GM11168 (cell line): ENCODE data around the gene CRKL.

Source experiments
- in situ Hi-C: fragments of 300-500 bp; cut with MboI; formaldehyde crosslinking; loops from one replicate; pipeline ENCODE4 v1.12.0; 2022; ENCODE audit warnings: low sequenced_read_pairs; ENCODE audit not compliant: unreplicated experiment

Gene CRKL

GRCh38 chr22:20993304-20994127 lies 76.3 kb downstream of the CRKL start:
- in situ Hi-C loops = no loop called here

DNA sequence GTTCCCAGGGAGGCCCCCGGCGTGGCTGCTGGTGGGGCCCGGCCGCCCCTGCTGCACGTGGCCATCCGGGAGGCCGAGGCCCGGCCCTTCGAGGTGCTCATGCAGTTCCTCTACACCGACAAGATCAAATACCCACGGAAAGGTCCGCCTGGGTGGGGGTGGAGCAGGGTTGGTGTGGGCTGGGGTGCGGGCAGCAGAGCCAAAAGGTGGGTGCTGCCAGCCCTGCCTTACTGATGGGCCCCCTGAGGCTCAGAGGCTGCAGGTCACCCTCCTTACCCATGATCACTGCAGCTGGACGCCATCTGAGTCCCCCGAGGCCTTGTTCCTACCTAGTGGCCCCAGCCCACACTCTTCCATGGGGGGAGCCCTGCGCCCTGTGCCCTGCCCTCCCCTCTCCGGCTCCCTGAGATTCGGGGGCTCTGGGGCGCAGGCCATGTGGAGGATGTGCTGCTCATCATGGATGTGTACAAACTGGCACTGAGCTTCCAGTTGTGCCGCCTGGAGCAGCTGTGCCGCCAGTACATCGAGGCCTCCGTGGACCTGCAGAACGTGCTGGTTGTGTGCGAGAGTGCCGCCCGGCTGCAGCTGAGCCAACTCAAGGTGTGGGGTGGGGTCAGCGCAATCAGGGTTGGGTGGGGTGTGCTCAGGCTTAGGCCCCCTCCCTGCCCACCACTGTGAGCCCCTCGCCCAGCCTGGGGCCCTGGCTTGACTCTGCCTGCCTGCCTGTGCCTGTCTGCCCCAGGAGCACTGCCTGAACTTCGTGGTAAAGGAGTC lies 77.1 kb downstream of the CRKL start:
- in situ Hi-C loops = no loop called here

DNA sequence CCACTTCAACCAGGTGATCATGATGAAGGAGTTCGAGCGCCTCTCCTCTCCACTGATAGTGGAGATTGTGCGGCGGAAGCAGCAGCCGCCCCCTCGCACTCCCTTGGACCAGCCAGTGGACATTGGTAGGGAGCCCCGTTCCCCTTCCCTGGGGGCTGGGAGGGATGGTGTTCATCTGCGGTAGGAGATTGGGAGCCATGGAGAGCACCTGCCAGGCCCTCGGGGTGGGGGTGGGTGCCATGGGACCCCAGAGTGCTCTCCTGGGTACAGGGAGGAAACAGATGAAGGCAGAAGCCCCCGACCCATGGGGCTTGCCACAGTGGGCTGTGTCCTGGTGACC lies 77.7 kb downstream of the CRKL start:
- in situ Hi-C loops = no loop called here

DNA sequence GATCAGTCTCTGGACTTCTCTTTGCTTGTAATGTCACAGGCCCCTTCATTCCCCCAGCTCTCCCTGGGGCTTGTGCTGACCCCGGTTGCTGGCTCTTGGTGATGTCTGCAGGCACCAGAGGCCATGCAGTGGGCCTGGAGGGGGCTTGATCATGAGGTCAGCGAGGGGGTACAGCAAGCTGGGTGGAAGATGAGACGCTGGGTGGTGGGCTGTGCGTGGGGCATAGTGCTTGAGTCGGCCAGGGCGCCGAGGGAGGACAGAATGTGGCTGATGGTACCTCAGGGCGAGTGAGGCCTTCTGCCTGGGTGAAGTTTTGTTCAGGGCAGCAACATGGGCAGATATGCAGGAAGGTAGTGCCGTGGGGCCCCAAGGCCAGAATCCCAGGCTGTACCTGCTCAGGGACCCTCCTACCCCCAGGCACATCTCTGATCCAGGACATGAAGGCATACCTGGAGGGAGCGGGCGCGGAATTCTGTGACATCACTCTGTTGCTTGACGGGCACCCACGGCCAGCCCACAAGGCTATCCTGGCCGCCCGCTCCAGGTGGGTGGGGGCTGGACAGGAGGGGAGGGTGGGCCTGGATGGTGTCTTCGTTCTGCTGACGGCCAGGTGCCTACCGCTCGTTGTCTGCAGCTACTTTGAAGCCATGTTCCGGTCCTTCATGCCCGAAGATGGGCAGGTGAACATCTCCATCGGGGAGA lies 78.3 kb downstream of the CRKL start:
- in situ Hi-C loops = no loop called here

DNA sequence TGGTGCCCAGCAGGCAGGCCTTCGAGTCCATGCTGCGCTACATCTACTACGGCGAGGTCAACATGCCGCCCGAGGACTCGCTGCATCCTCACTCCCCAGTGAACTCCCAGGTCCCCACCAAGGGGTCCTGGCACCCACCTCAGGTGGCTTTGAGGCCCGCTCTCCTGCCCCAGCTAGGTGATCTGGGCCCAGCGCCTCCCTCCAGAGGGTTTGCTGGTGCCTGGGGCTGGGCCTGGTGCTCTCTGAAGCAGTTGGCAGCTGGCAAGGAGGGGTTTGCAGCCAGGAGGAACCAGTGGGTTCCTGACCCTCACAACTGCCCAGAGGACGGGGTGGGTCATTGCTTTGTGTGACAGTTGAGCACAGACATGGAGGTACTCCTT lies 78.8 kb downstream of the CRKL start:
- in situ Hi-C loops = no loop called here

- in situ Hi-C loops = no loop called here
Observed at GRCh38 chr22:20996598-20997535, 79.7 kb downstream of the CRKL start.

- in situ Hi-C loops = no loop called here
Observed at GRCh38 chr22:20997536-20998257, 80.5 kb downstream of the CRKL start.

GRCh38 chr22:20998411-20999336 lies 81.5 kb downstream of the CRKL start:
- in situ Hi-C loops = no loop called here

DNA sequence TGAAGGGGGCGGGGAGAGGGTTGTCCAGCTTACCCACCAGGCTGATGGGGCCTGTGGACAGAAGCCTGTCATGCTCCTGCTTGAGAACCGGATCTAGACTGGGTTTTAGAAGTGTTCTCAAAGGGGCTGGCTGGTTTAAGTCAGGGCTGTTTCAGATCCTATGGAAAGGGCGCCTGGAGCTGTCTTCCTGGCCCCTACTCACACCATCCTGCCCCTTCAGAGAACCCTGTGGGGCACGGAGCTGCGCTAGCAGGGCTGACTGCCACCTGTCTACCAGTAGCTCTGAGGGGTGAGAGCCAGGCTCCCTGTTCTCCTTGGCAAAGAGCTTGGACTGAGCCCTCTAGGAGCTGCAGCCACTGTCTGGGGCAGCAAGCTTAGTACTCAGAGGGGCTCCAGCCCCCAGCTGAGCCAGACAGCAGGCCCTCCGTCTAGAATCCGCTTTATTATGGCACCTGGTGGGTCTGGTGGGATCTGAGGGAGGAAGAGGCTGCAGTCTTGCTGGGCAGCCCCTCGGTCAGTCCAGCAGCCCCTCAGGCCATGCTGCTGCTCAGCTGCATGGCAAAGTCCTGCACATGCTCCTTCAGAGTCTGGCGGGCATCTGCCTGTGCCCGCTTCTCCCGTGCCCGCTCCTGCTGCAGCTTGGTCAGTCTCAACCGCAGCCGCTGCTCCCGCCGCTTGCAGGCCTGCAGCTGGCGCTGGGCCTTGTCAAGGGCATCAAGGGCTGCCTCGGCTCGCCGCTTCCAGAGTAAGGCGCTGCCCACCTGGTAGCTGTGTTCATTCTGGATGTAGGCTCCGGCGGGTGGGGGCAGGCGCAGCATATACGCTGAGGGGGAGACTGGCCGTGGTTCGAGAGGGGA lies 82.4 kb downstream of the CRKL start:
- in situ Hi-C loops = no loop called here

DNA sequence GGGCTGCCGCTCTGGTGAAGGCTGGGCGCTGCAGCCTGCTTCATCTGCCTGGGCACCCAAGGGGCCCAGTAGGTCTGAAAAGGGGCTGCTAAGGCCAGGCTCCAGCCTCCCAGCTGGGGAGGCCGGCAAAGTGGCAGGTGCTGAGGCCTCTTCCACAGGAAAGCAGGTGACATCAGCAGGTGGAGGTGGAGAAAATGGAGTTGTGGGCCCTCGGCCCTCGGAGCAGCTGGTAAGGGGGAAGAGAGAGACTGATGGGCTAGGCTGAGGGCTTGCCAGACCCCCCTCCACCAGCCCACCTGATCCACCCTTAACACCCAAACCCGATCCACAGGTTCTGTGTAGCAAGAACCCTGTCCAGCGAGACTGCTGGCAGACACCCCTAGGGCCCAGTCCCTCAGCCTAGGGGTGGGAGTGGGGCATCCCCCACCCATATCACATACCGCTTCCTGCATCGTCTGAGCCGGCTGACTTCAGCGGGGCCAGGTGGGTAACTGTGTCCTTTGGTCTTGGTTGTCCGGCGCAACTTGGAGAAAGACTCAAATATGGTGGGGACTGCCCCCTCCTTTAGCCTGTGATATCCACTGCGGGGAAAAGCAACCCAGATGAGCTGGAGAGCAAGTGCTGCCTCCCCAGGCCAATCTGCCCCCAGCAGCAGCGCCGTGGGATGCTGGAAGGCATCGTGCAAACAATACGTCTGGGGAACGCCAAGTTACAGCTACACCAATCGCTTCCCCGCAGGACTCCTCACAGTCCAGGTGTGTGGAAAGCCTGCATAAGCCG lies 83.2 kb downstream of the CRKL start:
- in situ Hi-C loops = no loop called here

GRCh38 chr22:21000987-21001600 lies 83.9 kb downstream of the CRKL start:
- in situ Hi-C loops = no loop called here

DNA sequence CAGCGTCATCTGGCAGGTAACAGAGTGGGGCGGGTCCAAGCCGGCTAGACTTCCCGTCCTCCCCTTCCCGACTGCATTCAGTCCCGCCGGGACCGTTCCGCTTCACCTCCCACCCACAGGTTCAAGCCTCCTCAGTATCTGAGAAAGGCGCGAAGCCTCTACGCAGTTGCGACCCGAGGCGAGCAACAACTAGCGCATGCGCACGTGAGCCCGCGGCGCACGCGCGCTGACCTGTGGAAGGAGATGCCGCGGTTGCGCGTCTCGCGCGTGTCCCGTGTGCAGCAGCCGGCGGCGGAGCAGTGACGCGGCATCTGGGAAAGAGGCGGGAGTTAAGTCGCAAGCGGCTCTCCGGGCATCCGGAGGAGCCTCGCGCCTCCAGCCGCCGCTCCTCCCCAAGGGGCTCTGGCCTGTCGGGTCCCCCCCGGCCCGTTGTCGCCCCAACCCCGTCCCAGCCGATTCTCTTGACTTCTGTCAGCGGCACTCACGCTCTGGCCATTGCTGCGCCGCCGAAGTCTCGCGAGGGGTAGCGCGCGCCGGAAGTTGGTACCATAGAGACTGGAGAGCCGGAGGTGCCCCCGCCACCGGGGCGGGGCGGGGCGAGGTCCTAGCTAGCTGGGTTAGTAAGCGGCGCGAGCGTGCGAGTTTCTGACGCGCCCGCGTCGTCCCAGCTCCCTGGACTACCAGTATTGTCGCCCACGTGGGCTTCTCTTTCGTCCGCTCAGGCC lies 84.6 kb downstream of the CRKL start, which contains the start of gene THAP7:
THAP7 (minus strand) TSS at position 518 of the 725 bp plus-strand sequence; CDS start at position 311, 207 bp downstream.
- in situ Hi-C loops = no loop called here
